HG03066 (cell line): Measurements from ENCODE around the gene PTGR1.
"Not testable (repeated sequence)": the region's sequence is repeated elsewhere in the genome, so short reads cannot be mapped to it uniquely, and the experiment has no call there.

ENCODE experiments used
- ATAC-seq: cut with Tn5 transposase; IDR thresholded peaks from one replicate; pipeline ENCODE4 v1.9.1; 2021; ENCODE audit warnings: low read depth; ENCODE audit not compliant: unreplicated experiment

PTGR1 gene

GRCh38 chr9:111599092-111599954 lies at the start of gene PTGR1:
TSS of gene PTGR1 (minus strand) at chr9:111599647. CDS start at chr9:111597422, 2,225 bp downstream.
- ATAC-seq, result no peak

GRCh38 chr9:111649016-111649415 lies 49.6 kb upstream of the PTGR1 start:
- ATAC-seq, result no peak

- ATAC-seq, result no peak
Measured at GRCh38 chr9:111648066-111648465, 48.6 kb upstream of the PTGR1 start.

GRCh38 chr9:111646417-111646816 lies 47.0 kb upstream of the PTGR1 start:
- ATAC-seq, result no peak

GRCh38 chr9:111645806-111646205 lies 46.4 kb upstream of the PTGR1 start:
- ATAC-seq, result no peak

- ATAC-seq, result no peak
Measured at GRCh38 chr9:111644195-111644772, 44.8 kb upstream of the PTGR1 start.

GRCh38 chr9:111637421-111637950 lies 38.0 kb upstream of the PTGR1 start:
- no peak for ATAC-seq

GRCh38 chr9:111634860-111635259 lies 35.4 kb upstream of the PTGR1 start:
- ATAC-seq, result no peak

- no peak for ATAC-seq
Measured at GRCh38 chr9:111633389-111633736, 33.9 kb upstream of the PTGR1 start.

- ATAC-seq, result no peak
Measured at GRCh38 chr9:111632695-111633388, 33.4 kb upstream of the PTGR1 start.

- no peak for ATAC-seq
Measured at GRCh38 chr9:111632060-111632459, 32.6 kb upstream of the PTGR1 start.

- peak; percentile 95 for ATAC-seq
Measured at GRCh38 chr9:111631214-111631971, 31.9 kb upstream of the PTGR1 start, which contains the start of gene DNAJC25. TSS of gene DNAJC25 (plus strand) at chr9:111631334. CDS start at chr9:111631408, 74 bp downstream.

- no peak for ATAC-seq
Measured at GRCh38 chr9:111630964-111631213, 31.4 kb upstream of the PTGR1 start.

- ATAC-seq, result peak; percentile 26
Measured at GRCh38 chr9:111630182-111630963, 30.9 kb upstream of the PTGR1 start.

- no peak for ATAC-seq
Measured at GRCh38 chr9:111628411-111628810, 29.0 kb upstream of the PTGR1 start.

- no peak for ATAC-seq
Measured at GRCh38 chr9:111627260-111627963, 28.0 kb upstream of the PTGR1 start.

GRCh38 chr9:111622626-111623025 lies 23.2 kb upstream of the PTGR1 start:
- no peak for ATAC-seq

- ATAC-seq, result peak; percentile 52
Measured at GRCh38 chr9:111621895-111622480, 22.5 kb upstream of the PTGR1 start.

GRCh38 chr9:111617349-111617748 lies 17.9 kb upstream of the PTGR1 start:
- not testable (repeated sequence) for ATAC-seq
